Esophagus squamous epithelium (tissue), 5 donors: ENCODE measurements around the gene CENPE. TPM values are rescaled to one million over a fixed set of nuclear protein-coding genes. Genes with fewer than 3 reads are reported as not detected.
A peak's percentile ranks its signal among the peaks of the same experiment; 100 is the strongest.

Source experiments
- DNase-seq: peaks from one replicate; lab custom pipeline; 2025; lab: John Stamatoyannopoulos, UW
- H3K27ac ChIP-seq, 4 donors: fragments of 200-600 bp; sonication (generic); one replicate each; pipeline ENCODE4 v1.5.1; 2016 to 2019; ENCODE audit warnings: mild to moderate bottlenecking in 1 of 4
- H3K27me3 ChIP-seq, 4 donors: fragments of 200-600 bp; sonication (generic); 1 replicate in 3 of 4; 2 replicates in 1 of 4; pipeline versions ENCODE4 v1.5.1 to v1.6.0; 2017 to 2021; ENCODE audit warnings: antibody characterized with exemption in 1 of 4
- H3K36me3 ChIP-seq, 3 donors: fragments of 200-600 bp; sonication (generic); one replicate each; pipeline ENCODE4 v1.5.1; 2016 to 2019
- H3K4me1 ChIP-seq, 3 donors: fragments of 200-600 bp; sonication (generic); one replicate each; pipeline ENCODE4 v1.5.1; 2017 to 2019
- H3K4me3 ChIP-seq, 4 donors: fragments of 200-600 bp; sonication (generic); 1 replicate in 3 of 4; 2 replicates in 1 of 4; pipeline ENCODE4 v1.5.1; 2016 to 2019; ENCODE audit warnings: mild to moderate bottlenecking in 2 of 4, moderate library complexity in 1 of 4
- H3K9me3 ChIP-seq, 3 donors: fragments of 200-600 bp; sonication (generic); one replicate each; pipeline ENCODE4 v1.5.1; 2016 to 2019
- CTCF ChIP-seq, 6 experiments: fragments of 450-650 bp in 4 of 6; fragments of 200-600 bp in 2 of 6; sonication (generic) in 2 of 6; IDR thresholded peaks; one replicate each; pipeline ENCODE4 v1.5.1; 2016 to 2019; ENCODE audit warnings: antibody characterized with exemption in 6 of 6, mild to moderate bottlenecking in 4 of 6, moderate library complexity in 4 of 6
- POLR2A ChIP-seq, 4 donors: fragments of 450-650 bp; IDR thresholded peaks; one replicate each; pipeline ENCODE4 v1.6.1; 2017; ENCODE audit warnings: antibody characterized with exemption in 4 of 4, mild to moderate bottlenecking in 4 of 4, moderate library complexity in 3 of 4
- WGBS, 2 donors: methylation state at CpG; one replicate each; pipeline ENCODE4 v1.1.5; 2018; 5-methylcytosine and 5-hydroxymethylcytosine counted together
- intact Hi-C: fragments of 100-400 bp; cut with DNase I; formaldehyde crosslinking; loops from one replicate; pipeline ENCODE4 v1.15.0; 2022
- total RNA-seq, 4 donors: library from RNA; depleted of rRNA; stranded (reverse); fragments of >200 nt; gene quantifications; one replicate each; pipeline ENCODE4 v1.1.0, GENCODE V29; 2016
- donor health status: DM: yes; HTN: yes; CAD: no.

The CENPE gene
- total RNA-seq, 4 donors from 2014 or later = 3.0 to 14.3 (median 7.7) TPM

- Histone ChIP-seq H3K36me3 (no peaks in the 10 kb centered on the region), H3K9me3 (no peaks in the 10 kb centered on the region), H3K4me3 (no peak overlapping the region), H3K4me1 (peaks cover 0 to under 1% (median 0%) of the 10 kb centered on the region in 3 donors), H3K27me3 (peaks cover 0 to 6% (median 0%) of the 10 kb centered on the region in 4 donors), H3K27ac (no peak overlapping the region)
- 51 to 58% methylated on average over 1 of the region's 1 CpG for WGBS, 2 donors
- no peak for TF ChIP-seq CTCF (IDR thresholded peaks at IDR 0.05)
- TF ChIP-seq POLR2A (IDR thresholded peaks at IDR 0.05) = no peak
- DNase-seq = no peak
- intact Hi-C loops = no loop called here
Measured at GRCh38 chr4:103204111-103204510, 6.0 kb upstream of the CENPE start.

GRCh38 chr4:103201724-103202123 lies 3.6 kb upstream of the CENPE start:
- Histone ChIP-seq H3K27me3 (peaks cover 0 to 6% (median 0%) of the 10 kb centered on the region in 4 donors), H3K4me3 (no peak overlapping the region), H3K36me3 (no peaks in the 10 kb centered on the region), H3K4me1 (peaks cover 0 to 19% (median 6%) of the 10 kb centered on the region in 3 donors), H3K27ac (no peak overlapping the region), H3K9me3 (no peaks in the 10 kb centered on the region)
- 23 to 25% methylated on average over 2 of the region's 2 CpGs for WGBS, 2 donors
- TF ChIP-seq POLR2A (IDR thresholded peaks at IDR 0.05) (no peak), CTCF (IDR thresholded peaks at IDR 0.05) (no peak)
- no peak for DNase-seq
- intact Hi-C loops = no loop called here

- H3K4me3 ChIP-seq = no peak overlapping the region
- 86 to 100% methylated on average over 2 of the region's 2 CpGs for WGBS, 2 donors
- intact Hi-C loops = no loop called here
- TF ChIP-seq POLR2A (IDR thresholded peaks at IDR 0.05) (no peak), CTCF (IDR thresholded peaks at IDR 0.05) (no peak)
- H3K36me3 ChIP-seq = no peaks in the 10 kb centered on the region
- DNase-seq = no peak
- H3K9me3 ChIP-seq = no peaks in the 10 kb centered on the region
- H3K27me3 ChIP-seq = peaks cover 0 to 6% (median 0%) of the 10 kb centered on the region in 4 donors
- H3K27ac ChIP-seq = no peak overlapping the region
- peaks cover 0 to 19% (median 6%) of the 10 kb centered on the region in 3 donors for H3K4me1 ChIP-seq
Measured at GRCh38 chr4:103201253-103201652, 3.1 kb upstream of the CENPE start.

GRCh38 chr4:103199009-103199408 lies 866 bp upstream of the CENPE start:
- TF ChIP-seq CTCF (IDR thresholded peaks at IDR 0.05) (no peak), POLR2A (IDR thresholded peaks at IDR 0.05) (no peak)
- peaks cover 0 to 6% (median 0%) of the 10 kb centered on the region in 4 donors for H3K27me3 ChIP-seq
- peak overlapping the region in 2 of 4 donors; percentile 89 to 93 for H3K27ac ChIP-seq
- peak overlapping the region; percentile 72 to 86 (median 80) for H3K4me3 ChIP-seq
- no peaks in the 10 kb centered on the region for H3K36me3 ChIP-seq
- no peaks in the 10 kb centered on the region for H3K9me3 ChIP-seq
- H3K4me1 ChIP-seq = peaks cover 0 to 19% (median 6%) of the 10 kb centered on the region in 3 donors
- 58 to 65% methylated on average over 9 of the region's 9 CpGs for WGBS, 2 donors
- intact Hi-C loops = no loop called here
- DNase-seq = no peak

- H3K27ac ChIP-seq = peak overlapping the region; percentile 75 to 93 (median 86)
- no peak for DNase-seq
- peaks cover 0 to 19% (median 6%) of the 10 kb centered on the region in 3 donors for H3K4me1 ChIP-seq
- peaks cover 0 to 6% (median 0%) of the 10 kb centered on the region in 4 donors for H3K27me3 ChIP-seq
- 1% methylated on average over 9 of the region's 9 CpGs for WGBS, 2 donors
- no peaks in the 10 kb centered on the region for H3K36me3 ChIP-seq
- no peaks in the 10 kb centered on the region for H3K9me3 ChIP-seq
- H3K4me3 ChIP-seq = peak overlapping the region; percentile 72 to 86 (median 80)
- intact Hi-C loops = no loop called here
- TF ChIP-seq CTCF (IDR thresholded peaks at IDR 0.05) = no peak
- no peak for TF ChIP-seq POLR2A (IDR thresholded peaks at IDR 0.05)
Measured at GRCh38 chr4:103197765-103198110, 405 bp downstream of the CENPE start.
